ENCODE measurements around the gene TK2.

DNA sequence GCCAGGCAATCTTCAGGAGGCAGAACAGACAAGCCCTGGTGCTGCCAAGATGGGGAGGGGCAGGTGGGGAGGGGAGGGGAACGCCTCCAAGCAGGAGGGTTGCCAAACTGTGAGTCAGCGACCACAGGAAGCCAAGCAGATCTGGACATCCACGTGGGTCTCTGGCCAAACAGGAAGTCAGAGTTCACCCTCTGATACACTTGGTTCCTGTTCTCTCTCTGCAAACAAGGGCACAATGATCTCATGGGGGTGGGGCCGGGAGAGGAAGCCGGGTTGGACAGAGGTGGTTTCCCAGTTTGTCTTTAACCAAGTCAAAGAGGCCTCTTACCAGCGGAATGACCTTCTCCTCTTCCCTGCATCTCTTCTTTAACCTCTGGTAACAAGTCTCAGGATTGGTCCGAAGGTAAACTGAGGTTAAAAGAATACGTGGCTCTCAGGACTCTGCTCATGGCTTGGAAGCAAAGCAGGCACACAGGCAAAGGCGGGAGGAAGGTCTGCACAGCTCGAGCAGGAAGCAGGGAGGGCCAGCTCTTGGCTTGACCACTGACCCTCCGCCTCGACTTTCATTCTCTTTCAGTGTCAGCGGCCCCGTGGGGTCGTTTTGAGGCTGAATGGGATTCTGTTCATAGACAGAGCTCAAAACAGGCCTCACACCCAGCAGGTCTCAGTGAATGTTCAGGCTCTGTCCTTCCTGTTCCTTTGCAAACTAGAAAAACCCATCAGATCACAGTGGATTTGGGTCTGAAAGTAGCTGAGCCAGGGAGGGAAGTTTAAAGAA is 32.9 kb downstream of the TK2 start:
- TF ChIP-seq RARB (CRISPR knock-in tag; IDR thresholded peaks at IDR 0.05) (no peak), PPARA (CRISPR knock-in tag; IDR thresholded peaks at IDR 0.05; ENCODE audit: borderline replicate concordance) (no peak), ARNTL (CRISPR knock-in tag; IDR thresholded peaks at IDR 0.05; ENCODE audit: borderline replicate concordance, low read depth) (no peak), ZFP30 (CRISPR knock-in tag; IDR thresholded peaks at IDR 0.05) (no peak)

Data from SK-N-SH treated with all-trans-retinoic acid at 6 μM for 48 hours (cell line).